GM12878 (cell line): ENCODE data around the gene ADGRE3. TPM values are rescaled to one million over a fixed set of nuclear protein-coding genes. Genes with fewer than 3 reads are reported as not detected.

ENCODE experiments used
- ATAC-seq: fragments of 200-7000 bp; cut with Tn5 transposase; 3 replicates; pipeline ENCODE4 v1.9.1; 2020; ENCODE audit warnings: mild to moderate bottlenecking, moderate library complexity
- BruUV-seq: library from RNA; stranded (reverse); fragments of 400-500 nt; replicated peaks from 2 replicates; lab custom pipeline; 2021; lab: Mats Ljungman, UMichigan
- CTCF ChIA-PET: fragments of 300-600 bp; sonication (Branson Sonifier 250); formaldehyde crosslinking; extraction: SDS; loops from one replicate; lab custom pipeline; 2021; ENCODE audit warnings: inconsistent platforms; lab: Yijun Ruan, JAX
- POLR2A ChIA-PET: fragments of 350-600 bp; formaldehyde crosslinking; extraction: SDS; loops from one replicate; lab custom pipeline; 2021; ENCODE audit warnings: inconsistent platforms; lab: Charles Lee
- RAD21 ChIA-PET: fragments of 300-600 bp; sonication (Branson Sonifier 250); formaldehyde crosslinking; loops from one replicate; lab custom pipeline; 2023; ENCODE audit warnings: antibody characterized with exemption; ENCODE audit not compliant: unreplicated experiment; lab: Charles Lee
- SMC1A ChIA-PET: fragments of 300-600 bp; sonication (Branson Sonifier 250); formaldehyde crosslinking; loops from one replicate; lab custom pipeline; 2023; ENCODE audit not compliant: unreplicated experiment, uncharacterized antibody; lab: Charles Lee
- DNase-seq: peaks from one replicate; pipeline ENCODE4 v3.0.0-alpha.2; 2011; ENCODE audit warnings: low read depth, low spot score
- FAIRE-seq: peaks from 3 replicates; lab custom pipeline; 2011; peaks lifted over from hg19 to GRCh38; lab: Jason Lieb, UNC
- H2AFZ ChIP-seq: 2 replicates; pipeline ENCODE4 v1.6.0; 2011; ENCODE audit warnings: low read depth, low read length, control low read depth; ENCODE audit not compliant: control insufficient read depth
- H3K27ac ChIP-seq: 2 replicates; pipeline ENCODE4 v1.5.1; 2011; ENCODE audit warnings: control low read depth; ENCODE audit not compliant: control insufficient read depth, insufficient read depth
- H3K27me3 ChIP-seq, 2 experiments: replicated peaks in 1 of 2; 2 replicates each; pipeline versions ENCODE4 v1.6.0 to v1.6.1; 2011; ENCODE audit warnings: low read length in 1 of 2; ENCODE audit not compliant: control insufficient read depth in 2 of 2, insufficient read depth in 2 of 2
- H3K36me3 ChIP-seq, 2 experiments: 2 replicates each; pipeline ENCODE4 v1.5.1; 2011; ENCODE audit warnings: low read length in 1 of 2; ENCODE audit not compliant: control insufficient read depth in 2 of 2, insufficient read depth in 2 of 2
- H3K4me1 ChIP-seq: 2 replicates; pipeline ENCODE4 v1.6.1; 2011; ENCODE audit warnings: mild to moderate bottlenecking, low read length, moderate library complexity, mixed read lengths; ENCODE audit not compliant: control insufficient read depth, insufficient read depth
- H3K4me2 ChIP-seq: 2 replicates; pipeline ENCODE4 v1.6.0; 2011; ENCODE audit warnings: control low read depth; ENCODE audit not compliant: control insufficient read depth, insufficient read depth
- H3K4me3 ChIP-seq: fragments of 200-600 bp; sonication (generic); 2 replicates; pipeline ENCODE4 v1.5.1; 2016
- H3K79me2 ChIP-seq: 2 replicates; pipeline ENCODE4 v1.6.0; 2011; ENCODE audit warnings: low read length; ENCODE audit not compliant: control insufficient read depth, insufficient read depth
- H3K9ac ChIP-seq: 2 replicates; pipeline ENCODE4 v1.8.0; 2011; ENCODE audit warnings: low read length, control low read depth, mixed read lengths; ENCODE audit not compliant: control insufficient read depth, insufficient read depth
- H3K9me3 ChIP-seq: replicated peaks from 3 replicates; pipeline ENCODE4 v1.5.1; 2011; ENCODE audit warnings: mild to moderate bottlenecking, low read length; ENCODE audit not compliant: control insufficient read depth, insufficient read depth
- H4K20me1 ChIP-seq: 2 replicates; pipeline ENCODE4 v1.6.0; 2011; ENCODE audit not compliant: control insufficient read depth, insufficient read depth
- SUPT20H ChIP-seq: IDR thresholded peaks from 2 replicates; pipeline ENCODE4 v1.6.1; 2011; ENCODE audit warnings: low read depth, mild to moderate bottlenecking, low read length, moderate library complexity, borderline replicate concordance; ENCODE audit not compliant: control insufficient read depth
- ZNF592 ChIP-seq: fragments of 450-650 bp; IDR thresholded peaks from 2 replicates; pipeline ENCODE4 v1.6.1; 2017; ENCODE audit warnings: mild to moderate bottlenecking, moderate library complexity
- WGBS: methylation state at CpG from one replicate; pipeline ENCODE4 v1.1.6; 2016; ENCODE audit warnings: low lambda C conversion rate; ENCODE audit not compliant: insufficient replicate concordance, insufficient coverage; ENCODE audit errors: missing lambda C conversion rate; 5-methylcytosine and 5-hydroxymethylcytosine counted together
- in situ Hi-C: fragments of 300-500 bp; cut with MboI; formaldehyde crosslinking; loops from 9 replicates; pipeline ENCODE4 v1.14.3; 2018; ENCODE audit warnings: mixed read lengths
- intact Hi-C: fragments of 100-400 bp; cut with micrococcal nuclease; formaldehyde crosslinking; loops from one replicate; pipeline ENCODE4 v1.14.2; 2022; ENCODE audit not compliant: unreplicated experiment
- polyA plus RNA-seq, 11 experiments: library from polyadenylated mRNA; depleted of rRNA in 4 of 11; unstranded in 6 of 11; stranded (reverse) in 5 of 11; fragments of >200 nt; fragmentation: Nextera tagmentation in 4 of 11; fragmentation: Illumina TruSeq in 1 of 11; extraction: Ambion mirVana in 4 of 11; extraction: Trizol in 1 of 11; gene quantifications; 1 replicate in 1 of 11; 2 replicates in 10 of 11; pipeline versions ENCODE4 v1.2.1 to v1.2.3, GENCODE V29; 2011 to 2016; ENCODE audit warnings: inconsistent platforms in 2 of 11, missing spikeins in 2 of 11, low read depth in 1 of 11
- total RNA-seq, 4 experiments: library from RNA; depleted of rRNA in 3 of 4; stranded (reverse); fragments of >200 nt in 3 of 4; fragmentation: Illumina TruSeq in 1 of 4; extraction: Trizol in 1 of 4; gene quantifications; 2 replicates each; pipeline versions ENCODE4 v1.2.1 to v1.2.3, GENCODE V29; 2013 to 2021

Gene ADGRE3
- total and polyA plus RNA-seq, 10 of the 15 experiments (the other 5 are each of a cell fraction or from before 2014, with no cell fraction given): 0.04 to 0.10 (median 0.05) TPM; not detected in 6

- no peak overlapping the region for H3K4me2 ChIP-seq
- no peaks in the 10 kb centered on the region for H3K27me3 ChIP-seq
- TF ChIP-seq SUPT20H: no peak
- TF ChIP-seq ZNF592: no peak
- POLR2A ChIA-PET: interaction anchor here (1.2 kb wide), 1 partner anchor 25 kb away, joined by 6 read pairs; the partner anchor contains the start of gene ZNF333
- ATAC-seq: no peak
- no peak overlapping the region for H3K9ac ChIP-seq
- SMC1A ChIA-PET: no interaction called here
- no TSS peak for BruUV-seq
- H3K9me3 ChIP-seq: peaks cover 24% of the 10 kb centered on the region
- H2AFZ ChIP-seq: no peak overlapping the region
- DNase-seq: no peak
- H3K79me2 ChIP-seq: no peaks in the 10 kb centered on the region
- H4K20me1 ChIP-seq: no peaks in the 10 kb centered on the region
- H3K4me1 ChIP-seq: no peaks in the 10 kb centered on the region
- intact Hi-C loops: no loop called here
- RAD21 ChIA-PET: no interaction called here
- peaks cover 0 to 6% of the 10 kb centered on the region in 2 experiments; a peak in 1 of 4 replicates for H3K36me3 ChIP-seq
- in situ Hi-C loops: no loop called here
- no peak overlapping the region for H3K4me3 ChIP-seq
- no peak for FAIRE-seq
- CTCF ChIA-PET: interaction anchor here (0.9 kb wide), 1 partner anchor 15 kb away, joined by 3 read pairs; no protein-coding TSS in a partner anchor
- 93% methylated on average over 4 of the region's 4 CpGs for WGBS
- H3K27ac ChIP-seq: no peak overlapping the region
Measured at GRCh38 chr19:14715841-14716240, 41.2 kb upstream of the ADGRE3 start.
